Kidney (tissue), 14 donors: ENCODE measurements around the gene PPIE. TPM values are rescaled to one million over a fixed set of nuclear protein-coding genes. Genes with fewer than 3 reads are reported as not detected.

ENCODE experiments used
- DNase-seq, 5 donors: peaks; one replicate each; pipeline ENCODE4 v3.0.0-alpha.2; 2013 to 2020
- FAIRE-seq: peaks from 2 replicates; lab custom pipeline; 2012; peaks lifted over from hg19 to GRCh38; lab: Jason Lieb, UNC
- H3K27ac ChIP-seq, 2 donors: one replicate each; pipeline ENCODE4 v1.7.0; 2013; ENCODE audit warnings: low read depth in 2 of 2, low read length in 2 of 2, inconsistent platforms in 1 of 2
- H3K27me3 ChIP-seq: one replicate; pipeline ENCODE4 v1.7.1; 2013; ENCODE audit warnings: low read length, inconsistent platforms; ENCODE audit not compliant: control insufficient read depth, insufficient read depth
- H3K36me3 ChIP-seq, 3 donors: one replicate each; pipeline versions ENCODE4 v1.7.0 to v1.7.1; 2013; ENCODE audit warnings: low read length in 3 of 3, control low read depth in 1 of 3, inconsistent platforms in 1 of 3; ENCODE audit not compliant: insufficient read depth in 3 of 3, control insufficient read depth in 2 of 3
- H3K4me1 ChIP-seq, 3 donors: one replicate each; pipeline versions ENCODE4 v1.7.0 to v1.7.1; 2013; ENCODE audit warnings: low read length in 3 of 3, inconsistent platforms in 1 of 3, low read depth in 1 of 3; ENCODE audit not compliant: control insufficient read depth in 2 of 3, insufficient read depth in 2 of 3
- H3K4me3 ChIP-seq, 3 donors: one replicate each; pipeline versions ENCODE4 v1.7.0 to v1.8.1; 2013; ENCODE audit warnings: low read length in 3 of 3, control low read depth in 1 of 3, inconsistent platforms in 1 of 3
- H3K9ac ChIP-seq, 3 donors: one replicate each; pipeline versions ENCODE4 v1.7.0 to v1.7.1; 2013; ENCODE audit warnings: low read length in 3 of 3, control low read depth in 1 of 3, inconsistent platforms in 1 of 3
- H3K9me3 ChIP-seq, 3 donors: one replicate each; pipeline versions ENCODE4 v1.7.0 to v1.7.1; 2013; ENCODE audit warnings: low read length in 3 of 3, control low read depth in 1 of 3, inconsistent platforms in 1 of 3; ENCODE audit not compliant: control insufficient read depth in 2 of 3, insufficient read depth in 1 of 3
- CTCF ChIP-seq: IDR thresholded peaks from 3 replicates; pipeline ENCODE4 v1.5.1; 2012; ENCODE audit warnings: mild to moderate bottlenecking, moderate library complexity, borderline replicate concordance; ENCODE audit not compliant: insufficient read depth; ENCODE audit errors: extremely low read depth
- intact Hi-C: fragments of 100-400 bp; cut with DNase I; formaldehyde crosslinking; loops from one replicate; pipeline ENCODE4 v1.11.1; 2022
- polyA plus RNA-seq: library from polyadenylated mRNA; stranded (reverse); fragments of 350-450 nt; fragmentation: Illumina TruSeq; extraction: RNeasy Lipid Tissue Mini Kit (QIAGEN cat#74804); gene quantifications from one replicate; pipeline ENCODE4 v1.2.3, GENCODE V29; 2014; ENCODE audit warnings: low read depth, low replicate concordance; ENCODE audit not compliant: insufficient read depth
- total RNA-seq: library from RNA; stranded (reverse); fragmentation: NEBNext Ultra II Directional; extraction: Animal tissue kit (Norgen Biotek cat#: 25700); gene quantifications from one replicate; pipeline ENCODE4 v1.2.1, GENCODE V29; 2021
- donor health status: control.
- donor health status: control.
- donor health status: control.
- donor health status: control.
- donor health status: control.
- donor health status: DM: yes; HTN: yes; CAD: no.
- donor health status: Normal renal cell carcinoma (clear cell type).

PPIE gene
- total and polyA plus RNA-seq, 2 donors from 2014 or later = 52.0 to 58.6 TPM

GRCh38 chr1:39759436-39759726, 20.7 kb downstream of the PPIE start:
- intact Hi-C loops = no loop called here
- no peak for FAIRE-seq

GRCh38 chr1:39760074-39761008, 21.7 kb downstream of the PPIE start:
- no peak for TF ChIP-seq CTCF
- Histone ChIP-seq H3K9ac (no peak overlapping the region), H3K9me3 (no peaks in the 10 kb centered on the region), H3K4me1 (no peaks in the 10 kb centered on the region), H3K27ac (no peak overlapping the region), H3K4me3 (no peak overlapping the region), H3K27me3 (no peaks in the 10 kb centered on the region), H3K36me3 (peaks cover 5 to 16% (median 14%) of the 10 kb centered on the region in 3 donors)
- no peak for FAIRE-seq
- peak in 2 of 5 donors; percentile 24 to 72 for DNase-seq
- intact Hi-C loops = no loop called here

More at GRCh38 chr1:39759436-39759726, 20.7 kb downstream of the PPIE start:
- DNase-seq = no peak
- Histone ChIP-seq H3K9me3 (no peaks in the 10 kb centered on the region), H3K4me1 (no peaks in the 10 kb centered on the region), H3K9ac (no peak overlapping the region), H3K27me3 (no peaks in the 10 kb centered on the region), H3K36me3 (peaks cover 5 to 24% (median 24%) of the 10 kb centered on the region in 3 donors), H3K27ac (no peak overlapping the region), H3K4me3 (no peak overlapping the region)
- TF ChIP-seq CTCF = no peak

- no peak for FAIRE-seq
- H3K36me3 ChIP-seq = peaks cover 5 to 9% (median 8%) of the 10 kb centered on the region in 3 donors
These were observed 22.3 kb downstream of the PPIE start for GRCh38 chr1:39761016-39761415.

More at GRCh38 chr1:39761016-39761415, 22.3 kb downstream of the PPIE start:
- Histone ChIP-seq H3K4me1 (no peaks in the 10 kb centered on the region), H3K9me3 (no peaks in the 10 kb centered on the region), H3K27me3 (no peaks in the 10 kb centered on the region), H3K27ac (no peak overlapping the region), H3K4me3 (no peak overlapping the region), H3K9ac (no peak overlapping the region)
- TF ChIP-seq CTCF = no peak
- DNase-seq = peak in 2 of 5 donors; percentile 47 to 61
- intact Hi-C loops = no loop called here
